Stimulated activated naive B cell treated with anti-CD40 and anti-IgM and Interleukin-4, amounts not matched to agents 10 μg/mL and 1 μg/mL and 100 μg/mL, for 72 hours (primary cell): ENCODE results near the gene CCDC190.
A peak's percentile ranks its signal among the peaks of the same experiment; 100 is the strongest.
"Not testable (repeated sequence)": the region's sequence is repeated elsewhere in the genome, so short reads cannot be mapped to it uniquely, and the experiment has no call there.

Experiments used
- ATAC-seq, 2 donors: fragments of 150-1000 bp; cut with Tn5 transposase; replicated peaks; 2 replicates each; pipeline ENCODE4 v1.10.0; 2021; ENCODE audit warnings: moderate library complexity in 1 of 2
- DNase-seq: peaks from one replicate; pipeline ENCODE4 v3.0.0; 2021
- H3K27ac Mint-ChIP-seq: one replicate; pipeline ENCODE4 v1.8.0; 2022; ENCODE audit warnings: mild to moderate bottlenecking, mixed read lengths
- H3K27me3 Mint-ChIP-seq, 2 donors: one replicate each; pipeline ENCODE4 v1.8.0; 2022; ENCODE audit warnings: mixed read lengths in 2 of 2
- H3K36me3 Mint-ChIP-seq, 2 donors: one replicate each; pipeline ENCODE4 v1.8.0; 2022; ENCODE audit warnings: mixed read lengths in 2 of 2, mild to moderate bottlenecking in 1 of 2
- H3K4me1 Mint-ChIP-seq, 2 donors: one replicate each; pipeline ENCODE4 v1.8.0; 2022; ENCODE audit warnings: mixed read lengths in 2 of 2, mild to moderate bottlenecking in 1 of 2
- H3K4me3 Mint-ChIP-seq, 2 donors: one replicate each; pipeline ENCODE4 v1.8.0; 2022; ENCODE audit warnings: mild to moderate bottlenecking in 2 of 2, mixed read lengths in 2 of 2, moderate library complexity in 1 of 2
- H3K9me3 Mint-ChIP-seq, 2 donors: one replicate each; pipeline ENCODE4 v1.8.0; 2022; ENCODE audit warnings: mixed read lengths in 2 of 2, mild to moderate bottlenecking in 1 of 2

The CCDC190 gene

GRCh38 chr1:162835157-162835899 lies 25.6 kb downstream of the CCDC190 start:
- Mint-ChIP-seq H3K4me3 (no peak overlapping the region), H3K9me3 (peaks cover 9 to 16% of the 10 kb centered on the region in 2 donors), H3K27ac (no peak overlapping the region), H3K36me3 (peaks cover 5% of the 10 kb centered on the region in 2 donors), H3K4me1 (peaks cover 0 to 2% of the 10 kb centered on the region in 2 donors), H3K27me3 (peaks cover 5 to 15% of the 10 kb centered on the region in 2 donors)
- ATAC-seq (peak; percentile 19 to 53), DNase-seq (no peak)

- Mint-ChIP-seq H3K27ac (no peak overlapping the region), H3K4me3 (no peak overlapping the region), H3K9me3 (peaks cover 0 to 4% of the 10 kb centered on the region in 2 donors), H3K4me1 (peaks cover 0 to 2% of the 10 kb centered on the region in 2 donors), H3K27me3 (peaks cover 10 to 17% of the 10 kb centered on the region in 2 donors), H3K36me3 (no peaks in the 10 kb centered on the region)
- no peak for ATAC-seq
- no peak for DNase-seq
Observed at GRCh38 chr1:162832470-162832869, 28.5 kb downstream of the CCDC190 start.

GRCh38 chr1:162829268-162829667 lies 31.7 kb downstream of the CCDC190 start:
- H3K36me3 Mint-ChIP-seq: no peaks in the 10 kb centered on the region
- H3K9me3 Mint-ChIP-seq: no peaks in the 10 kb centered on the region
- H3K27ac Mint-ChIP-seq: no peak overlapping the region
- H3K4me3 Mint-ChIP-seq: no peak overlapping the region
- no peak for DNase-seq
- H3K4me1 Mint-ChIP-seq: no peaks in the 10 kb centered on the region
- no peak for ATAC-seq
- peaks cover 20 to 29% of the 10 kb centered on the region in 2 donors for H3K27me3 Mint-ChIP-seq

- H3K27me3 Mint-ChIP-seq: peaks cover 36 to 41% of the 10 kb centered on the region in 2 donors
Observed at GRCh38 chr1:162823771-162824525, 37.0 kb downstream of the CCDC190 start.

GRCh38 chr1:162823231-162823630 lies 37.7 kb downstream of the CCDC190 start:
- H3K4me1 Mint-ChIP-seq: peaks cover 1 to 14% of the 10 kb centered on the region in 2 donors
- peaks cover 36 to 41% of the 10 kb centered on the region in 2 donors for H3K27me3 Mint-ChIP-seq
- H3K9me3 Mint-ChIP-seq: no peaks in the 10 kb centered on the region
- no peak for ATAC-seq
- H3K27ac Mint-ChIP-seq: no peak overlapping the region
- H3K36me3 Mint-ChIP-seq: peaks cover 0 to under 1% of the 10 kb centered on the region in 2 donors
- no peak for DNase-seq
- H3K4me3 Mint-ChIP-seq: no peak overlapping the region

More at GRCh38 chr1:162823771-162824525, 37.0 kb downstream of the CCDC190 start:
- no peak overlapping the region for H3K27ac Mint-ChIP-seq
- H3K9me3 Mint-ChIP-seq: no peaks in the 10 kb centered on the region
- ATAC-seq (no peak), DNase-seq (no peak)
- H3K4me3 Mint-ChIP-seq: no peak overlapping the region
- no peaks in the 10 kb centered on the region for H3K36me3 Mint-ChIP-seq
- H3K4me1 Mint-ChIP-seq: peaks cover 1 to 14% of the 10 kb centered on the region in 2 donors

GRCh38 chr1:162822391-162823200 lies 38.4 kb downstream of the CCDC190 start:
- H3K4me1 Mint-ChIP-seq: peaks cover 1 to 14% of the 10 kb centered on the region in 2 donors
- H3K36me3 Mint-ChIP-seq: peaks cover 0 to 5% of the 10 kb centered on the region in 2 donors
- no peak overlapping the region for H3K27ac Mint-ChIP-seq
- no peaks in the 10 kb centered on the region for H3K9me3 Mint-ChIP-seq
- ATAC-seq (peak; percentile 56 to 58), DNase-seq (peak; percentile 3)
- H3K4me3 Mint-ChIP-seq: peak overlapping the region; percentile 61 to 69
- H3K27me3 Mint-ChIP-seq: peaks cover 36 to 41% of the 10 kb centered on the region in 2 donors

GRCh38 chr1:162818666-162819065 lies 42.3 kb downstream of the CCDC190 start:
- H3K9me3 Mint-ChIP-seq, ATAC-seq, H3K27ac Mint-ChIP-seq, H3K4me3 Mint-ChIP-seq, DNase-seq: not testable (repeated sequence)
- H3K36me3 Mint-ChIP-seq: peaks cover 5 to 14% of the 10 kb centered on the region in 2 donors
- peaks cover 1 to 14% of the 10 kb centered on the region in 2 donors for H3K4me1 Mint-ChIP-seq
- H3K27me3 Mint-ChIP-seq: peaks cover 17 to 20% of the 10 kb centered on the region in 2 donors

- Mint-ChIP-seq H3K4me1 (peaks cover 1 to 14% of the 10 kb centered on the region in 2 donors), H3K36me3 (peaks cover 5 to 14% of the 10 kb centered on the region in 2 donors), H3K27me3 (peaks cover 14 to 17% of the 10 kb centered on the region in 2 donors)
- not testable (repeated sequence) for H3K27ac Mint-ChIP-seq, ATAC-seq, H3K9me3 Mint-ChIP-seq, DNase-seq, H3K4me3 Mint-ChIP-seq
Observed at GRCh38 chr1:162818136-162818535, 42.8 kb downstream of the CCDC190 start.

- ATAC-seq, H3K4me3 Mint-ChIP-seq, H3K4me1 Mint-ChIP-seq, H3K27me3 Mint-ChIP-seq, H3K27ac Mint-ChIP-seq, DNase-seq, H3K9me3 Mint-ChIP-seq: not testable (repeated sequence)
- H3K36me3 Mint-ChIP-seq: peaks cover 29 to 35% of the 10 kb centered on the region in 2 donors
Observed at GRCh38 chr1:162812357-162812756, 48.6 kb downstream of the CCDC190 start.

- ATAC-seq, H3K27me3 Mint-ChIP-seq, DNase-seq, H3K4me3 Mint-ChIP-seq, H3K27ac Mint-ChIP-seq, H3K4me1 Mint-ChIP-seq, H3K9me3 Mint-ChIP-seq: not testable (repeated sequence)
- peaks cover 31 to 46% of the 10 kb centered on the region in 2 donors for H3K36me3 Mint-ChIP-seq
Observed at GRCh38 chr1:162807503-162807902, 53.5 kb downstream of the CCDC190 start.
